Fibroblast of skin of left biceps (primary cell): ENCODE data around the gene STK11.
A peak's percentile ranks its signal among the peaks of the same experiment; 100 is the strongest.

ENCODE experiments used
- DNase-seq, 2 experiments: peaks; one replicate each; pipeline ENCODE4 v3.0.0-alpha.2; 2013; ENCODE audit warnings: low read depth in 2 of 2

STK11 gene

DNA sequence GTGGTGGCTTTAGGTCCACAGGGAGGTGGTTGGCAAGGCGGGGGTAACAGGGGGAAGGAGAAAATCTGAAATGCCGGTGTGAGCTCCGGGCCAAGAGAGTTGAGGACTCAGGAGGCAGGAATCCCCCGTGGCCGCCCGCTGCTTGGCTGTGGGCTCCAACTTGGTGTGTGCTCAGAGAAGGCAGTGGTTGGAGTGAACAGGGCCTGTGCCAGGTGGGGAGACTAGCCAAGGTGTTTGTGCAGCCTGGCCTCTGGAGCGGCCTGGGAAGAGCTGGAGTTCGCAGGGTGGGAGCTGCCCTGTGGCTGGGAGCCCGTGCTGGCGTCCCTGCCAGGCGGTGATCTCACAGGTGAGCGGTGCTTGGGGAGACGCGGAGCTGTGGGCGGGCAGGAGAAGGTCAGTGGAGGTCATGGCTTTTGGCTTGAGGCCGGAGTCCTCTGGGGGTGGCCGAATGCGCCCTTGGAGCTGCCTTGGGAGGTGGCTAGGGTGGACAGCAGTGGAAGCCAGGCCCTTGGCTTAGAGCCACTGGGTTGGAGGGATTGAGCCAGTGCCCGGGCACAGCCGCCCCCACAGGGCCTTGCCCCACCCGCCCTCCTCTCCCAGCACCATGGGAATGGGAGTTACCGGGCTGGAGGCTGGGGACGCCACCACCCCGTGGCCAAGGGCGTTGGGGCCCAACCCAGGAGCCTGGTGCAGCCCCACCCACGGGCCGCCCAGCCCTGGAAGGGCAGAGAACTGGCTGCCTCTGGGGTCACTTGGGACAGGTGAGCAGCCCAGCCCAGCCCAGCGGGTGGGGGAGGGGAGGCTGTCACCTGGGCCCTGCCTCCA is 56.4 kb downstream of the STK11 start:
- no peak for DNase-seq

DNA sequence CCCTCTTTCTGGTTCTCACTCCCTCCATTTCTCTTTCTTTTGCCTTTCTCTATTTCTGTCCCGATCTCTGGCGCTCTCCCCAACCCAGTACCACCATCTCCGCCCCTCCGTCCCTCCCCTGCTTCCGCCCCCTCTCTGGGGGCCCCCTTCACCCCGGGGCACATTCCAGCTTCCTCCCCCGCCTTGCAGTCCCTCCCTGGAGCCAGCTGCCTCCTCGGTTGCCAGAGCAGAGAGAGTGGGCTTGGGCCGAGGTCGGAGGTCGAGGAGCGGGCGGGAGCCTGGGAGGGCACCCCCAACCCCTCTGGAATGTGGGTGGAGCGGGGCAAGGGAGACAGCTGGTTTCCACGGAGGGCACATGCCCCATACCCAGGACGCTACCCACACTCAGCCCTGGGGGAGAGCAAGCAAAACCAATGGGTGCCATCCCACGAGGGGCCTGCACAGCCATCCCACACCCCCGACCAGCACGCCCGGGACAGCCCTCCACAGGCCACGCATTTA is 57.1 kb downstream of the STK11 start:
- no peak for DNase-seq

DNA sequence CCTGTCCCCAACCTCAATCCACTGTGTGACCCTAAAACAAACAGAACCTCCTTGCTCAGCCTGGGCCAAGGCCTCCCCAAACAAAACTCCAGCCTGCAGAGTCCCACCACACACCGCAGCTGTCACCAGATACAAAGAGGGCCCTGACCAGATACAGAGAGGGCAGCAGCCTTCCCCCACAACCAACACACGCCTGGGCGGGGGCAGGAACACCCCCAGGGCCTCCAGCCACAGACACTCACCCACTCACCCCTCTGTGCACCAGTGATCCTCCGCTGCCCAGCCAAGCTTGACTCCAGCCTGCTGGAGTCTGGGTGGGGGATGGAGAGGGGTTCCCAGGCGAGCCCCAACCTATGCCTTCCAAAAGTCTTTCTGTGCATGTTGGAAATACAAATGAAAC is 57.6 kb downstream of the STK11 start:
- DNase-seq, result no peak

DNA sequence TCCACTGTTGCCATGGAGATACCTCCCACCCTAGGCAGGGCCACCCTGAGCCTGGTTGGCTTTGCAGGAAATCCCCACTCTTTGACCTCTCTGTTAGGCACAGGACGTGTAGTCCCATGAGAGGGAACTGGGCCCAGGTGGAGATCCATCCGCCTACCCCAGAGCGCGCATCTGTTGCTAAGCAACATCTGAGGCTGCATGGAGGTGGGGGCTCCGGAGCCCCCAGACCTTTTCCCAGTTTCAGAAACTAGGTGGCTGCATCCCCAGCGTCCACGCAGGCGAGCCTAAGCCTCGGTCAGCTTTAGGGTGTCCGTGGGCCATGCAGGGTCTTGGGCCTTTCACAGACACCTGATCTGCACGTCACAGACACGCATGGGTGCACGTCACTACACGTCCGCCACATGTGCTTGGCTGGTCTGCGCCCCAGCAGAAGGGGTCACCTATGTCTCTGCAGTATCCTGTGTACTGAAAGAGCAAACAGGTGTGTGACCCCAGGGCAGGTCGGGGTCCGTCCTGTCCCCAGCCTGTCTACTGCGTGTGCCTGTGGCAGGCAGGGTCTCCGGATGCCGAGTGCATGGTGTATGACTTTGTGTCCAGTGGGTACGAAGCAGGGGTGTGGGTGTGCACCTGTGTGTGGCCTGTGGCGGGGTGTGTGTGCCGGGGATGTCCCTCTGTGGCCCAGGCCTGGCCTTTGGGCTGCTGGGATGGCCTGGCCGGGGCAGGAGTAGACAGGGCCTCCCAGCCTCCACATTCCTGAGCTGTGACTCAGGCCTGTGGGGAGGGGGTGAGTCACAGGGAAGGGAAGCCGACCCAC is 59.4 kb downstream of the STK11 start:
- no peak for DNase-seq

DNA sequence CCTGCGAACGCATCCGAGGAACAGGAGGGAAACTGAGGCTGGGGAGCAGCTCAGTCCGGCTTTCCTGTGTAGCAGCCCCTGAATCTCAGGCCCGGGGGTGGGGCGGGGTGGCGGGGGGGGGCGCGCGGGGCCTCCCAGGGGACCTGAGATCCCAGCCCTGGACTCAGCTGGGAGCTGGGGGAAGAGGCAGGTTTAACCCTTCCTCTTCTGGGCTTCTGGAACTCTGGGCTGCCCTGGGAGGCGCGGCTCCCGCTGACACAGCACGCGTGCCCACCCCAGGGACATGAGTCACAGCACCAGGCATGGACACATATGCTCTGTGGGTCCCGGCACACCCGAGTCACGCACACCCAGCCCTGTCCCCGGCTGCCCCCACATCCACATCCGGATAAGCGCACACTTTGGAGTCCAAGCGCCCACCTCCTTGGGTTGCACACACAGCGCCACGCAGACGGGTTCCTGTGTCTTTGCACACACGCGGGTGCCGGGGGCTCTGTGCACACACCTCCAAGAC is 60.1 kb downstream of the STK11 start:
- no peak for DNase-seq

DNA sequence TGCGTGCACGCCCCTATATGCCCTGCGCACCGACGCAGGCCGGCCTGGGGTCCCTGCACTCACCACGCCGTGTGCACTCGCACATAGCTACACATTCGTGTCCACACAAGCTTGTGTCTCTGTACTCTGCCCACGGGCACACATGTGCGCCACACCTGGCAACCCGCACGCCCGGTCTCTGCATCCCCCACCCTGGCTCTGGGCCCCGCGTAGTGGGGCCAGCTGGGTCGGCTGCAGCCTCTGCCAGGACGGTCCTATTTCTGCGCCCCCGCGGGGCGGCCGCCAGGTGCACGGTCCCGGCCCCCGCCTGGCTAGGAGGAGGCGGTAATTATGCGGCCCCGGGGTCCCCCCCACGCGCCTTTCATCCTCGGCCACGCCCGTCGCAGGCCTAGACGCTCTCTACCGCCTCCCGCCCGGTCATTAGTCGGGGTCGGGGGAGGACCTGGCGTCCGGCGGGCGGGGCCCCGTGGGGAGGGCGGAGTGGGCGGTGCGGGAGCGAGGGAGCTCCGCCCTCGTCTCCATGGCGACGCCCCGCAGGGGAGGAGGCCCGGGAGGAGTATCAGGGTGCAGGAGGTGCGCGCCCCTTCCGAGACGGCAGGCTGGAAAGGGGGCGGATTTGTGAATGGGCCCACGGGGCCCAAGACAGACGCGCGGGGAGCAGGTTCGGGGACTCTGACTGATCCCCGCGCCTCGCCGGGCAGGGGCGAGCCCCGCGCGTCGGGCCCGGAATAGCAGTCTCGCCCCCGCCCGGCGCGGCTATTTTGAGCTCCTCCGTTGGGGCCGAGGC is 60.7 kb downstream of the STK11 start:
- no peak for DNase-seq

DNA sequence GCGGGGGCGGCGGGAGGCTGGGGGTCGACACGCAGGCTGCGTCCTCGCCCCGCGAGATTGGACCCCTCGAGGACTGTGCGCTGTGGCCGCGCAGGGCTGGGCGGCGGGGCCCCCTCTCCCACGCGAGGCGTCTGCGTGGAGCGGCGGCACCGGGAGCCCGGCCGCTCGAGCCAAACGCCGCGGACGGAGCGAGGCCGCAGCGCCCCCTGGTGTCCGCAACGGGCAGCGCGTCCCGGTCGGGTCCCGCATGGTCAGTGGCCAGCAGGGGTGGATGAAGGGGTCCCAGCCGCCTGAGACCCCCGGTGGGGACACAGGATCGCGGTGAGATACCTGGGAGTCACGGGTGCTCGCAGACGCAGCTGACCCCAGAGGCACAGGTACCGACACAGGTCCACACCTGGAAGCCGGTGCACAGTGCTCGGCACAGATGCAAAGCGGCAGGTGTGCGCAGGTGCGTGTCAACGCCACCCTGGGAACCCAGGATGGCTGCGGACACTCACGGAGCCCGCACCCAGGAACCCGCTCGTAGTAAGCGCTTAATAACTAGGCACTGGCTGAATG is 61.4 kb downstream of the STK11 start:
- DNase-seq, result no peak

DNA sequence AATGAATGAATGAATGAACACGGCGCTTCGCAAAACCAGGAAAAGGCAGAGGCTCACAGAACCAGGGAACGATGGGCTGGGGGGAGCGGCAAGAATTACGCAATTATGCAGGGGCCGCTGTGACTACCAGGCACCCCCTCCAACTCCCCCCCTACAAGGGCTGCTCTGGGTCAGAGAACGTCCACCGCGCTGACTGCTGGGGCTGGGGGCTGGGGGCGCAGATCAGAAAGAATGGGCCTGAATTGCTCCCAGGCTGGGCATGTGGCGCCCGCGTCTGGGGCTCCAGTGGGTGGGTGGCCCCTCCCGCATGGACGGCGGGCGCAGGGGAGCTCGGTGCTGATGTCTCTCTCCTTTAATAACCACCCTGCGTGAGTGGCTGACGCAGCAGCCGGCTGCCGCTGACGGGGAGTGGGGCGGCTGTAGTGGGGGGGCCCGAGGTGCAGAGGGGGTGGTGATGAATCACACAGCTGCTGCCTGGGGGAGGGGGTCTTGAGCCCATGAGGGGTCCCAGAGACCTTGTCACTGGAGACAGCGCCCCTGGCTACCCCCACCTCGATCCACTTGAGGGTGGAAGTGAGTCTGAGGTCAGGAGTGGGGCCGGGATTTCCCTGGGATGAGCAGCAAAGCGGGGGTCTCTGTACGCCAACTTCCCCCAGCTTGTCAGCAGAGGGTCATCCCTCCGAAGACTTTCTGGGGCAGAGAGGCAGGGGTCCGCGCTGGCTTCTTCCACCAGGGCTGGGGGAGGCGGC is 62.1 kb downstream of the STK11 start:
- no peak for DNase-seq

DNA sequence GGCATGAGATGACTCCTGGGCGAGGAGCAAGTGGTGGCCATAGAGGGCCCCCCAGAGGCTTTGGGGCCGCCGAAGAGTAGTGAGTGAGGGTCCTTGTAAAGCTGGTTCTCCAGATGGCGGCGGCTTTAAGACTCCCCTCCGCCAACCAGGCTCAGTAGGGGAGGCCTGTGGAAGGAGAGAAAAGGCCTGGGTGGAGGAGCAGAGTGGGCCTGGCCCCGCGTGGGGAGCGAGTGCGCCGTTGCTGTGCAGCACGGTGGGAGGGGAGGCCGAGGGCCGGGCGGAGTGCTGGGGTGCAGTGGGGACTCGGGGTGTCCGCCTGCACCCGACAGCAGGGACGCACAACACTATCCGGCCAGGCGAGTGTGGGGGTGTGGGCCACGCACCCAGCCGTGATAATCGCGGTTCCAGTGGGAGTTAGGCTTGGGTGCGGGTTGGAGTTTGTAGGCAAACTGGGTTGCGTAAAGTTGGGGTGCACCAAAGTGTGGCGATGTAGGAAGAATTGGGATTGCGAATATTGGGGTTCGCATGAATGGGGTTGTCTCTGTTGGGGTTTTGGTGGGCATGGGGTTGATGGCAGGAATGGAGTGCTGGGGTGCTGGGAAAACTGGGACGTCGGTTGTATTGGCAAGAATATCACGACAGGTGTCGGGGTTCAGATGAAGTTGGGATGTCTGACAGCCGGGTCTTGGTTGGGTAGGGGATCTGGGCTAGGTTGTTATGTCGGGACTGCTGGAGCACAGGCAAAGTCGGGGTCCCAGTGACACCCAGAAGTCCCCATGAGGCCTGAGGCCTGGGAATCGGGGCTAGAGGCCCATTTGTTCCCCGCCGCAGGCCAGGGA is 62.9 kb downstream of the STK11 start:
- DNase-seq, result no peak

DNA sequence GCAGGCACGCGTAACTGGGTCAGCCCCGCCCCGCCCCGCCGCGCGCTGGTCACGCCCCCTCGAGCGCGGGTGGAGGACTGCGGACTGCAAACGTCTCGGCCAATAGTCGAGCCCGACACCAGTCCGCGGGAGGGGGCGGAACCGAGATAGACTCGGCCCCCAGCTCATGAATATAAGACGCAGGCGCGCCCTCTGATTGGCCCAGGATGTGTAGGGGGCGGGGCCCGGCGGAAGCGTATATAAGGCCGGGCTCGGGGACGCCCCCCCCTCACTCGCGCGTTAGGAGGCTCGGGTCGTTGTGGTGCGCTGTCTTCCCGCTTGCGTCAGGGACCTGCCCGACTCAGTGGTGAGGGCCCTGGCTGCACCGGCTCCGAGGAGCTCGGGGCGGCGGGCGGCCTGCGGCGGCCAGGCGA is 63.5 kb downstream of the STK11 start, which contains the start of gene CIRBP:
Gene CIRBP, plus strand, starts transcription at position 268 of the 413 bp plus-strand sequence. CDS start 1,602 bp downstream, outside the sequence.
- peak; percentile 98 for DNase-seq

DNA sequence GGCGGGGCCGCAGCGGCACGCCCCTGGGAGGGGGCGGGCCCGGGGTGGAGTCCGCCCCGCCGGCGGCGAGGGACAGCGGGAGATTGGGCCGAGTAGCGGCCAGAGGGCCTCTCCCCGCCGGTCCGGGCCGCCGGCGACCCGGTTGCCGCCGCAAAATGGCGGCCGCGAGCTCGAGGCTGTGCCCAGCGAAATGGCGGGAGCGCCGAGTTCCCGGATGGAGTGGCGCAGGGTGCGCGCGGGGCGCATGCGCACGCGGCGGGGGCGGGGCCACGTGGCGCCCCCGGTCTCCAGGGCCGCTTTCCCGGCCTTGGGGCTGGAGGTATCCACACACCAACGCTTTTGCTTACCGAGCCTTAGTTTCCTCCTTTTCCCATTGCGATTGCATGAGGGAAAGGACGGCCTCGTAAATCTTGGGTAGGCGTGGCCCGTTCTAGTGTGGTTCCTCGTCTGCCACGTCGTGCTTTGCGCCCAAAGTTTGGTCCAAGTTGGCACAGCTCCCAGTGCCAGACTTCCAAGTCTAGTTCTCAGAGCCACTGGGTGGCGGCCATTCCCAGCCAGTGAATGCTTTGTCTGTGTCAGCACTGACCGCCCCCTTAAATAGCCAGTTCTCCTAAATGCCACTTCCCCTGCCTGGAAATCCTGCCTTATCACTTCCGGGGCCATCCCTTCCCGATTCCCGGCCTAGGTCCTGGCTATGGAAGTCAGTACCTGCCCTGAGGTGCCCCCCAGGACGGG is 64.1 kb downstream of the STK11 start:
- DNase-seq, result peak in 1 of 2 experiments; percentile 61

DNA sequence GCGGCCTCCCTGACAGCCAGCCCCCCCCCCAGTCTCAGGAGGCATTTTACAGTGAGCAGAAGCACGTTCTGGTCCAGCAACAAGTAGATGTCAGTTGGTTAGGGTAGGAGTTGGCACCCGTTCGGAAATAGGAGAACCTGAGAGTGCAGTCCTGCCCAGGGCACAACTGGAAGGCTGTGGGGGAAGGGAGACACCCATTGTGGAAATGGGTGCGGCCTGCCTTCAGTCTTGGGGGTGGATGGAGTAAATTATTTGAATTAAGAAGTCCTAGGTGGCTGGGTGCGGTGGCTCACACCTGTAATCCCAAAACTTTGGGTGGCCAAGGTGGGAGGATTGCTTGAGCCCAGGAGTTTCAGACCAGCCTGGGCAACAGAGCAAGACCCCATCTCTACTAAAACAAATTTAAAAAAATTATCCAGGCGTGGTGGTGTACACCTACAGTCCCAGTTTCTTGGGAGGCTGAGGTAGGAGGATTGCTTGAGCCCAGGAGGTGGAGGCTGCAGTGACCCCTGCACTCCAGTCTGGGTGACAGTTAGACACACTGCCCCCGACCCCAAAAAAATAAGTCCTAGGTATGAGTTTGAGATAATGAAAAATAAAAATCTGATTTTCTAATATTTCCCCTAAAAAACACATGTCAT is 64.8 kb downstream of the STK11 start:
- no peak for DNase-seq

DNA sequence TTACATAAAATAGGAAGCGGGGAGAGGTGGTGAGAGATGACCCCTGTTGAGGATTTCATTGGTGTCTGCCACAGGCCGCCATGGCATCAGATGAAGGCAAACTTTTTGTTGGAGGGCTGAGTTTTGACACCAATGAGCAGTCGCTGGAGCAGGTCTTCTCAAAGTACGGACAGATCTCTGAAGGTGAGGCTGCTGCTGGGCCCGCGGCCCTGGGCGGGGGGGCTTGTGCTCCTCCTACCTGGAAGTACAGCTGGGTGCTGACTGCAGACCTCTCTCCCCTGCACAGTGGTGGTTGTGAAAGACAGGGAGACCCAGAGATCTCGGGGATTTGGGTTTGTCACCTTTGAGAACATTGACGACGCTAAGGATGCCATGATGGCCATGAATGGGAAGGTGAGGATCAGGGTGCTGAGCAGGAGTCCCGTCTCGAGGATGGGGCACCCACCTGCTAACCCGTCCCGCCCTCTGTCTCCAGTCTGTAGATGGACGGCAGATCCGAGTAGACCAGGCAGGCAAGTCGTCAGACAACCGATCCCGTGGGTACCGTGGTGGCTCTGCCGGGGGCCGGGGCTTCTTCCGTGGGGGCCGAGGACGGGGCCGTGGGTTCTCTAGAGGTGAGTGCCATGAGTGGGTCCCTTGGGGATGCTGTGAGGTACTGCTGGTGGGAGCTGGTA is 65.4 kb downstream of the STK11 start:
- no peak for DNase-seq

DNA sequence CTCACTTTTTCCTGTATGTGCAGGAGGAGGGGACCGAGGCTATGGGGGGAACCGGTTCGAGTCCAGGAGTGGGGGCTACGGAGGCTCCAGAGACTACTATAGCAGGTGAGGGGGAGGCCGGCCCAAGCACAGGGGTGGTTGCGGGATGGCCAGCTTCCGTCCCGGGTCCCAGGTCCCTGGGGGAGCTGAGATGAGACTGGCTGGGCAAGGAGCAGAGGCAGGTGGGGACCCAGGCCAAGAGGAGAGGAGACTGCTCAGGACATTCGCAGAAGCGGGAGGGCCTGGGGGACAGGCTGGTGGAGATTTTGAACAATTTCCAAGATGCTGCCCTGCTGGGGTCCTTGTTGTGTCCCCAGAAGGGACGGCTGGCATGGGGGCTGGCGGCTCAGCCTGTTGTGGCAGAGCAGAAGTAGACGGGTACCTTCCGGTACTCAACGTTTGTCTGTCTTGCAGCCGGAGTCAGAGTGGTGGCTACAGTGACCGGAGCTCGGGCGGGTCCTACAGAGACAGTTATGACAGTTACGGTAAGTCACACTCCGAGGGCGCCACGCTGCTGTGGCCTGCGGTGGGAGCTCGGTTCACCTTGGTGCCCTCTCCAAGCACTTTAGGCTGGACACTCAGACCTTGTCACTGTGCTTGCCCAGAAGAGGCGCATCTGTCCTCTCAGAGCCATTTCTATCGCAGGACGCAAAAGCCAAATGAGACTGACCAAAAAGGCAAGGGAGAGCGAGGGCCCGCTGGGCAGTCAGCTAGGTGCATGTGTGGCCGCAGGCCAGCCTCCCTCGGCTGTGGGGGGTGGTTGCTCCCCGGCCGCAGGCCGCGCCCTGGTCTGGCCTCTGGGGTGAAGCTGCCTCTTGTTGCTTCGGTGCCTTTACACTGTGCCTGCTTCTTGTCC is 66.2 kb downstream of the STK11 start:
- DNase-seq, result no peak

DNA sequence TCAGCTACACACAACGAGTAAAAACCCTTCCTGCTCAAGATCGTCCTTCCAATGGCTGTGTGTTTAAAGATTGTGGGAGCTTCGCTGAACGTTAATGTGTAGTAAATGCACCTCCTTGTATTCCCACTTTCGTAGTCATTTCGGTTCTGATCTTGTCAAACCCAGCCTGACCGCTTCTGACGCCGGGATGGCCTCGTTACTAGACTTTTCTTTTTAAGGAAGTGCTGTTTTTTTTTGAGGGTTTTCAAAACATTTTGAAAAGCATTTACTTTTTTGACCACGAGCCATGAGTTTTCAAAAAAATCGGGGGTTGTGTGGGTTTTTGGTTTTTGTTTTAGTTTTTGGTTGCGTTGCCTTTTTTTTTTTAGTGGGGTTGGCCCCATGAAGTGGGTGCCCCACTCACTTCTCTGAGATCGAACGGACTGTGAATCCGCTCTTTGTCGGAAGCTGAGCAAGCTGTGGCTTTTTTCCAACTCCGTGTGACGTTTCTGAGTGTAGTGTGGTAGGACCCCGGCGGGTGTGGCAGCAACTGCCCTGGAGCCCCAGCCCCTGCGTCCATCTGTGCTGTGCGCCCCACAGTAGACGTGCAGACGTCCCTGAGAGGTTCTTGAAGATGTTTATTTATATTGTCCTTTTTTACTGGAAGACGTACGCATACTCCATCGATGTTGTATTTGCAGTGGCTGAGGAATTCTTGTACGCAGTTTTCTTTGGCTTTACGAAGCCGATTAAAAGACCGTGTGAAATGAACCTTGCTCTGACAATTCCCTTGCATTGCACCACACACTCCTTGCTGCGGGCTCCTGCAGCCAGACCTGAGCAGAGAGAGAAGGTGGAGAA is 67.1 kb downstream of the STK11 start:
- no peak for DNase-seq
